Neural cell (in vitro differentiated cells): ENCODE results near the gene NIP7. TPM values are rescaled to one million over a fixed set of nuclear protein-coding genes. Genes with fewer than 3 reads are reported as not detected.

Experiments used
- H2AFZ ChIP-seq: fragments of 200-600, 300-800 bp; sonication (generic), shearing (Covaris generic); 2 replicates; pipeline ENCODE4 v1.6.0; 2014; ENCODE audit warnings: low read depth, mild to moderate bottlenecking, antibody characterized with exemption, low read length, moderate library complexity
- H3F3A ChIP-seq: fragments of 200-600 bp; shearing (Covaris generic); 2 replicates; pipeline ENCODE4 v1.6.1; 2016; ENCODE audit warnings: mild to moderate bottlenecking, moderate library complexity, mixed read lengths, antibody characterized with exemption, low read length; ENCODE audit not compliant: insufficient read depth, poor library complexity, severe bottlenecking
- H3K27ac ChIP-seq: fragments of 200-600, 300-800 bp; sonication (generic), shearing (Covaris generic); 2 replicates; pipeline ENCODE4 v1.5.1; 2014; ENCODE audit warnings: mild to moderate bottlenecking, low read length, moderate library complexity
- H3K27me3 ChIP-seq: fragments of 300-800, 200-600 bp; sonication (generic), shearing (Covaris generic); 2 replicates; pipeline ENCODE4 v1.6.0; 2014; ENCODE audit warnings: mild to moderate bottlenecking, low read depth, low read length, moderate library complexity; ENCODE audit not compliant: insufficient read depth
- H3K36me3 ChIP-seq: fragments of 300-800, 200-600 bp; sonication (generic), shearing (Covaris generic); 2 replicates; pipeline ENCODE4 v1.5.1; 2014; ENCODE audit warnings: mild to moderate bottlenecking, antibody characterized with exemption, low read length, moderate library complexity; ENCODE audit not compliant: insufficient read depth
- H3K4me2 ChIP-seq: fragments of 300-800, 200-600 bp; sonication (generic), shearing (Covaris generic); 2 replicates; pipeline ENCODE4 v1.6.0; 2014; ENCODE audit warnings: mild to moderate bottlenecking, low read length
- H3K4me3 ChIP-seq: fragments of 300-800, 200-600 bp; sonication (generic), shearing (Covaris generic); 2 replicates; pipeline ENCODE4 v1.5.1; 2014; ENCODE audit warnings: mild to moderate bottlenecking, low read length, moderate library complexity
- H3K79me2 ChIP-seq: fragments of 200-600 bp; shearing (Covaris generic); replicated peaks from 2 replicates; pipeline ENCODE4 v1.6.0; 2014; ENCODE audit warnings: mild to moderate bottlenecking, low read length, moderate library complexity; ENCODE audit not compliant: insufficient read depth
- H3K9ac ChIP-seq: fragments of 300-800, 200-600 bp; sonication (generic), shearing (Covaris generic); 2 replicates; pipeline ENCODE4 v1.6.1; 2016; ENCODE audit warnings: mild to moderate bottlenecking, low read length, mixed read lengths
- H3K9me2 ChIP-seq: fragments of 200-600 bp; shearing (Covaris generic); 2 replicates; pipeline ENCODE4 v1.6.1; 2016; ENCODE audit warnings: mild to moderate bottlenecking, low read length, mixed read lengths; ENCODE audit not compliant: insufficient read depth
- H3K9me3 ChIP-seq: fragments of 200-600, 300-800 bp; sonication (generic), shearing (Covaris generic); 2 replicates; pipeline ENCODE4 v1.6.1; 2016; ENCODE audit warnings: mild to moderate bottlenecking, mixed run types, low read length, moderate library complexity, mixed read lengths
- H4K20me1 ChIP-seq: fragments of 200-600 bp; shearing (Covaris generic); 2 replicates; pipeline ENCODE4 v1.6.1; 2016; ENCODE audit warnings: mild to moderate bottlenecking, mixed run types; ENCODE audit not compliant: insufficient read depth
- EP300 ChIP-seq: fragments of 450-650 bp; conservative IDR thresholded peaks from 2 replicates; pipeline ENCODE4 v1.6.1; 2014; ENCODE audit warnings: antibody characterized with exemption, mild to moderate bottlenecking, moderate library complexity; ENCODE audit not compliant: poor library complexity, severe bottlenecking
- EZH2 ChIP-seq: fragments of 200-600, 300-800 bp; shearing (Covaris generic), sonication (generic); IDR thresholded peaks from 2 replicates; pipeline ENCODE4 v1.6.1; 2014; ENCODE audit warnings: antibody characterized with exemption, low read length, borderline replicate concordance, mild to moderate bottlenecking; ENCODE audit not compliant: insufficient read depth, poor library complexity, severe bottlenecking
- MXI1 ChIP-seq: fragments of 450-650 bp; conservative IDR thresholded peaks from 2 replicates; pipeline ENCODE4 v1.6.1; 2014; ENCODE audit warnings: antibody characterized with exemption, mild to moderate bottlenecking; ENCODE audit not compliant: poor library complexity, severe bottlenecking
- POLR2AphosphoS5 ChIP-seq: IDR thresholded peaks from 2 replicates; pipeline ENCODE4 v1.6.1; 2012
- RAD21 ChIP-seq: fragments of 450-650 bp; conservative IDR thresholded peaks from 2 replicates; pipeline ENCODE4 v1.6.1; 2014; ENCODE audit warnings: antibody characterized with exemption, mild to moderate bottlenecking, moderate library complexity
- REST ChIP-seq: IDR thresholded peaks from 2 replicates; pipeline ENCODE4 v1.6.1; 2012; ENCODE audit warnings: borderline replicate concordance
- SMC3 ChIP-seq: fragments of 450-650 bp; conservative IDR thresholded peaks from 2 replicates; pipeline ENCODE4 v1.6.1; 2014; ENCODE audit warnings: antibody characterized with exemption, mild to moderate bottlenecking, moderate library complexity; ENCODE audit not compliant: poor library complexity
- TAF1 ChIP-seq: IDR thresholded peaks from 2 replicates; pipeline ENCODE4 v1.6.1; 2012; ENCODE audit warnings: low read depth
- polyA plus RNA-seq: library from polyadenylated mRNA; depleted of rRNA; stranded (reverse); fragments of >200 nt; gene quantifications from 2 replicates; pipeline ENCODE4 v1.2.3, GENCODE V29; 2014
- TF ChIP-seq, protein P1 (sequence below): fragments of 450-650 bp; IDR thresholded peaks from 2 replicates; pipeline ENCODE4 v1.5.1; 2014; ENCODE audit warnings: antibody characterized with exemption, mild to moderate bottlenecking, moderate library complexity; ENCODE audit not compliant: poor library complexity, severe bottlenecking

NIP7 gene
- polyA plus RNA-seq, 1 donor from 2014 or later = 15.8 TPM

DNA sequence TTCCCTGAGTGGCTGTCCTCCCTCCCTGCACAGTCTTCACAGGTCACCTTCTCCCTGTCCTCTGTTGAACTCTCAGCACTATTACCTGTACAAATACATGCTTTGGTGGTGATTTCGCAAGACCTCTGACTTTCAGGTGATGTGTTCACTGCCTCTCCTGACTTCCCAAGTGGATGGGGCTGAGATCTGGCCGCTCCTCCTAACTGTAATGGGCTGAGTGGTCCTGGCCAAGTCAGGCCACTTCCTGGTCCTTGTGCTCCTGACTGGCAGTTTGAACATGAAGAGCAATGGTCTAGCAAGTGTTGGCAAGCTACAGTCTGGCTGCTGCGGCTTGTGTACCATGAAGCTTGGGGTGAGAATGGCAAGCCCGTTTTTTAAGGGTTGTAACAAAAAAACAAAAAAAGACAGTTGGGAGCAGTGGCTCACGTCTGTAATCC is 23.7 kb downstream of the NIP7 start:
- Histone ChIP-seq H2AFZ (no peak overlapping the region), H3K9ac (no peak overlapping the region), H3K9me2 (no peaks in the 10 kb centered on the region), H4K20me1 (no peaks in the 10 kb centered on the region), H3K36me3 (peaks cover 7% of the 10 kb centered on the region), H3K4me2 (no peak overlapping the region), H3K9me3 (no peaks in the 10 kb centered on the region), H3F3A (no peaks in the 10 kb centered on the region), H3K4me3 (no peak overlapping the region), H3K79me2 (no peaks in the 10 kb centered on the region), H3K27ac (no peak overlapping the region), H3K27me3 (no peaks in the 10 kb centered on the region)
- TF ChIP-seq POLR2AphosphoS5 = no peak
- no peak for TF ChIP-seq EZH2
- no peak for TF ChIP-seq TAF1
- no peak for TF ChIP-seq SMC3
- no peak for TF ChIP-seq REST
- no peak for TF ChIP-seq EP300
- no peak for TF ChIP-seq RAD21
- no peak for TF ChIP-seq MXI1
- TF ChIP-seq, protein P1, sequence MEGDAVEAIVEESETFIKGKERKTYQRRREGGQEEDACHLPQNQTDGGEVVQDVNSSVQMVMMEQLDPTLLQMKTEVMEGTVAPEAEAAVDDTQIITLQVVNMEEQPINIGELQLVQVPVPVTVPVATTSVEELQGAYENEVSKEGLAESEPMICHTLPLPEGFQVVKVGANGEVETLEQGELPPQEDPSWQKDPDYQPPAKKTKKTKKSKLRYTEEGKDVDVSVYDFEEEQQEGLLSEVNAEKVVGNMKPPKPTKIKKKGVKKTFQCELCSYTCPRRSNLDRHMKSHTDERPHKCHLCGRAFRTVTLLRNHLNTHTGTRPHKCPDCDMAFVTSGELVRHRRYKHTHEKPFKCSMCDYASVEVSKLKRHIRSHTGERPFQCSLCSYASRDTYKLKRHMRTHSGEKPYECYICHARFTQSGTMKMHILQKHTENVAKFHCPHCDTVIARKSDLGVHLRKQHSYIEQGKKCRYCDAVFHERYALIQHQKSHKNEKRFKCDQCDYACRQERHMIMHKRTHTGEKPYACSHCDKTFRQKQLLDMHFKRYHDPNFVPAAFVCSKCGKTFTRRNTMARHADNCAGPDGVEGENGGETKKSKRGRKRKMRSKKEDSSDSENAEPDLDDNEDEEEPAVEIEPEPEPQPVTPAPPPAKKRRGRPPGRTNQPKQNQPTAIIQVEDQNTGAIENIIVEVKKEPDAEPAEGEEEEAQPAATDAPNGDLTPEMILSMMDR = no peak

DNA sequence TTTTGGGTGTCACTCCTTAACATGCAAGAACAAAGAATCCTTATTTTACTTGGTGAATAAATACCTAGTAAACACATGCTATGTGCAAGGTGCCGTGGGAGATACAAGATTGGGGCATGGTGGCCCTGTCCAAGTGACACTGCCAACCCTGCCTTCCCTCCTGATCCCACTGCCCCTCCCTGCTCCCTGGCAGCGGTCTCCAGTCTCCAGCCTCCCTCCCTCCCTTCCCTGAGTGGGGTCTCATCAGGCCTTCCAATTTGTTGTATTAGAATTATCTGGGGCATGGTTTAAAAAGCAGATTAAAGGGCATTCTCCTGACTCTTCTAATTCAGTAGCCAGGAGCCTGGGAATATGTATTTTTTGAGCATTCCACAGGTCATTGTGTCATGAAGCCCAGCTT is 24.5 kb downstream of the NIP7 start:
- Histone ChIP-seq H3K9me2 (no peaks in the 10 kb centered on the region), H3K4me3 (no peak overlapping the region), H3K9me3 (no peaks in the 10 kb centered on the region), H3F3A (no peaks in the 10 kb centered on the region), H4K20me1 (no peaks in the 10 kb centered on the region), H3K79me2 (no peaks in the 10 kb centered on the region), H2AFZ (no peak overlapping the region), H3K27me3 (no peaks in the 10 kb centered on the region), H3K4me2 (no peak overlapping the region), H3K9ac (no peak overlapping the region), H3K27ac (no peak overlapping the region), H3K36me3 (peaks cover 7% of the 10 kb centered on the region)
- TF ChIP-seq REST (no peak), MXI1 (no peak), EP300 (no peak), EZH2 (no peak), RAD21 (no peak), SMC3 (no peak), POLR2AphosphoS5 (no peak), TAF1 (no peak)
- TF ChIP-seq, protein P1 = no peak
